Measurements from ENCODE around the gene FAM174B.

Gene FAM174B

DNA sequence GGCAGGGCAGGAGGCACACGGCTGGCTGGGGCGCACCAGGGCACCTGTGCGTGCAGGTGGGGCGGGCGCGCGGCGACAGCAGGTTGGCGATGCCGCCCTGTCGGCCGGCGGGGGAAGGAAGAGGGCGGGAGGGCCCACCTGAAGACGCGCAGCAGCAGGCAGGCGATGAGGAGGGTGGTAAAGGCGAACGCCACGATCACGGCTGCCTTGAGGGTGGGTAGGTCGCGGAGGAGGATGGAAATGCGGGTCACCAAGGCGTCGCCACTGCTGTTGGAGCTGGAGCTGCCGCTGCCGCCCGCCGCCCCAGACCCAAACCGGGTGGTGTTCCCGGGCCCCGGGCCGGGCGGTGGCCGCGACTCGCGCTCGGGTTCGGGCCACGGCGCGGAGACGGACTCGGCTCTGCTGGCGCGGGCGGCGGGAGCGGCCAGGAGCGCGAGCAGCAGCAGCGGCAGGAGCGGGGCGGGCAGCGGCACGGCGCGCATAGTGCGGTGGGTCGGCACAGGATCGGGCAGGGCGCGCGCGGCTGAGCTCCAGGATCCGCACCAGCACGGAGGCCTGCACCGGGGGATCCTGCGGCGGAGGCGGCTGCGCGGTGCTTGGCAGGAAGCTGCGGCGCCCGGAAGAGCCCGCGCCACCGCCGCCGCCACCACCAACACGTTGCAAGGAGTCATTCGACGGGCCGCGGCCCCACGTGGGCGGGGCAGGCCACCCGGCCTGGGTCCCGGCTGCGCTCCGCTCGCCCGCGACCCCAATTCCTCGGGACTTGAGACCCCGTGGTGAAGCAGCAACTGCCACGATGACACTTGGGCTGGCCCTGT lies at the start of gene FAM174B:
FAM174B (minus strand) TSS at position 598 of the 818 bp plus-strand sequence.
- peak within 1 kb of the TSS; percentile 100 for H3K27ac ChIP-seq
- TF ChIP-seq CTCF (conservative IDR thresholded peaks at IDR 0.05) = peak; percentile 38

DNA sequence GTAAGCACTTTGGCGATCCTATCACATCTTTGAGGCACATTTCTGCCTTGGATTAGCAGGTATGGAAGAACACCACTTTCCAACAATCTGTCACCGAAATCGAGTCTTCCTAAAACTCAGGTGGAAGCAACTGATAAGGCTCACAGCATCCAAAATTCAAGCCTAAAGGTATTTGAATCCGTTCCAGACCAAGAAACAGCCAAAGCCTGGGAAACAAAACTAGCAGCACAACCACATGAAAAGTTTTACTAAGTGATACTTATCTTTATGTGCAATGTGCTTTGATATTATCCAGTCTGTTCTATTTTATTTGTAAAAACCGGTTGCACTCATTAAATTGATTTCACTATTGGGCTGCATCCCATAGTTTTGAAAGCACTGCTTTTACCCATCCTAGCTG lies 40.5 kb upstream of the FAM174B start:
- peak overlapping the region; percentile 97 for H3K27ac ChIP-seq
- TF ChIP-seq CTCF (conservative IDR thresholded peaks at IDR 0.05) = no peak

DNA sequence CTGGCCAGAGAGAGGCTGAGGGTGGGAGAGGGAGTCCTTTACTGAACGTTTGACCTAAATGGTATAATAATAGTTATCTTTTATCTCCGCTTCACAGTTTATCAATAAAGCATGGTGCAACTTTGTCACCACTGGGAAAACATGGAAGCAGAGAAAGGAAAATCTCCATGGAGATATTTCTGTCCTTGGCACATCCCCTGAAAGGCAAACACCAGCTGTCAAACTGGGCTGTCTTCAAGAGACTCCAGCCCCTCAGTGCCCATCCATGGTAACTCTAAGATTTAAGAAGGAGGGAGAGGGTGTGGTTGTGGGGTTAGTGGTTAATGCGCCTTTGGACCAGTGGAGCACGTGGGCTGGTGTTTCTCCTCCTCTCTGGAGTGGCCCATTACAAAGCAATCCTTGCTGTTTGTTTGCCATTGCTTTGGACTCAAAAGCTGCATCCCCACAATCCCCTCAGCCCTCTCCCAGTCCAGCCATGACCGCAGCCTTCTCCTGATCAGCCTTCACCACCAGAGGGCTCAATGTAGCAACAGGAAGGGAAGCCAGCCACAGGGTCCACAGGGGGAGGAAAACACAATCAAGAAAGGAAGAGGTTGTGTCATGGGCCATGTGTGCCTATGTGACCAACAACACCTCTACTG lies 38.2 kb upstream of the FAM174B start:
- H3K27ac ChIP-seq = peak overlapping the region; percentile 97
- peak; percentile 70 for TF ChIP-seq CTCF (conservative IDR thresholded peaks at IDR 0.05)

- TF ChIP-seq CTCF (conservative IDR thresholded peaks at IDR 0.05) = no peak
- H3K27ac ChIP-seq = no peak overlapping the region
Observed at GRCh38 chr15:92690395-92690794, 34.8 kb upstream of the FAM174B start.

GRCh38 chr15:92687746-92688145 lies 32.2 kb upstream of the FAM174B start:
- no peak overlapping the region for H3K27ac ChIP-seq

GRCh38 chr15:92687195-92687602 lies 31.6 kb upstream of the FAM174B start:
- TF ChIP-seq CTCF (conservative IDR thresholded peaks at IDR 0.05) = no peak

More at GRCh38 chr15:92687746-92688145, 32.2 kb upstream of the FAM174B start:
- no peak for TF ChIP-seq CTCF (conservative IDR thresholded peaks at IDR 0.05)

GRCh38 chr15:92683511-92683834 lies 27.9 kb upstream of the FAM174B start:
- peak; percentile 78 for TF ChIP-seq CTCF (conservative IDR thresholded peaks at IDR 0.05)
- H3K27ac ChIP-seq = peak overlapping the region; percentile 2; the same call in 1 of the 2 replicates

More at GRCh38 chr15:92687195-92687602, 31.6 kb upstream of the FAM174B start:
- H3K27ac ChIP-seq = no peak overlapping the region

Data from VCaP (cell line).